ENCODE data around the gene LYL1.

The LYL1 gene

GRCh38 chr19:13104360-13104847 is 1.7 kb upstream of the LYL1 start:
- no peak for DNase-seq

GRCh38 chr19:13103581-13104359 is 1.1 kb upstream of the LYL1 start:
- no peak for DNase-seq

GRCh38 chr19:13102416-13102665 is 317 bp downstream of the LYL1 start:
- DNase-seq, result no peak

- no peak for DNase-seq
These were observed 855 bp downstream of the LYL1 start for GRCh38 chr19:13101590-13102415.

GRCh38 chr19:13100841-13101589 is 1.6 kb downstream of the LYL1 start:
- DNase-seq, result no peak

- no peak for DNase-seq
These were observed 2.5 kb downstream of the LYL1 start for GRCh38 chr19:13100031-13100588.

GRCh38 chr19:13099073-13099999 is 3.3 kb downstream of the LYL1 start:
- no peak for DNase-seq

- no peak for DNase-seq
These were observed 4.2 kb downstream of the LYL1 start for GRCh38 chr19:13098277-13099072.

GRCh38 chr19:13097463-13098258 is 5.0 kb downstream of the LYL1 start:
- DNase-seq, result no peak

- DNase-seq, result no peak
These were observed 5.6 kb downstream of the LYL1 start for GRCh38 chr19:13097033-13097462.

- no peak for DNase-seq
These were observed 6.4 kb downstream of the LYL1 start for GRCh38 chr19:13095934-13096927.

GRCh38 chr19:13095393-13095784 is 7.3 kb downstream of the LYL1 start:
- no peak for DNase-seq

GRCh38 chr19:13094771-13095392 is 7.8 kb downstream of the LYL1 start:
- no peak for DNase-seq

GRCh38 chr19:13094106-13094504 is 8.6 kb downstream of the LYL1 start:
- DNase-seq, result no peak

- DNase-seq, result peak; percentile 6
These were observed 9.1 kb downstream of the LYL1 start for GRCh38 chr19:13093407-13094105.

- no peak for DNase-seq
These were observed 9.9 kb downstream of the LYL1 start for GRCh38 chr19:13092606-13093235.

GRCh38 chr19:13092158-13092543 is 10.5 kb downstream of the LYL1 start:
- no peak for DNase-seq

Data from NCI-H187 treated with DMSO at 0.1 percent for 48 hours (cell line).